HepG2 (cell line): ENCODE data around the gene TUBB. TPM values are rescaled to one million over a fixed set of nuclear protein-coding genes. Genes with fewer than 3 reads are reported as not detected.

ENCODE experiments used
- ATAC-seq: fragments of 200-7000 bp; cut with Tn5 transposase; 3 replicates; pipeline ENCODE4 v1.9.1; 2020; ENCODE audit warnings: mild to moderate bottlenecking, moderate library complexity
- BruUV-seq: library from RNA; stranded (reverse); fragments of 400-500 nt; replicated peaks from 2 replicates; lab custom pipeline; 2021; lab: Mats Ljungman, UMichigan
- CTCF ChIA-PET: fragments of 300-600 bp; formaldehyde crosslinking; extraction: SDS; loops from one replicate; lab custom pipeline; 2021; ENCODE audit warnings: low total read pairs, inconsistent platforms, low intra/inter-chr PET ratio; lab: Yijun Ruan, JAX
- POLR2A ChIA-PET: fragments of 350-600 bp; sonication (Branson Sonifier 250); formaldehyde crosslinking; loops from one replicate; lab custom pipeline; 2020; ENCODE audit warnings: antibody characterized with exemption, inconsistent platforms; lab: Yijun Ruan, JAX
- DNase-seq: peaks from one replicate; pipeline ENCODE4 v3.0.0-alpha.2; 2015; ENCODE audit warnings: low spot score
- FAIRE-seq: peaks from 3 replicates; lab custom pipeline; 2011; peaks lifted over from hg19 to GRCh38; lab: Jason Lieb, UNC
- H2AFZ ChIP-seq: one replicate; pipeline ENCODE4 v1.6.1; 2011; ENCODE audit warnings: low read length, inconsistent platforms
- H3K27ac ChIP-seq: fragments of 300-600 bp; 3 replicates; pipeline ENCODE4 v1.8.0; 2011; ENCODE audit warnings: mixed run types, mild to moderate bottlenecking, mixed read lengths, low read length, inconsistent platforms; ENCODE audit not compliant: insufficient read depth; ENCODE audit errors: extremely low read length
- H3K27me3 ChIP-seq, 2 experiments: fragments of 200-600 bp in 1 of 2; 2 replicates in 1 of 2; 3 replicates in 1 of 2; pipeline versions ENCODE4 v1.6.0 to v1.8.0; 2011; ENCODE audit warnings: low read length in 2 of 2, mild to moderate bottlenecking in 2 of 2, moderate library complexity in 2 of 2, inconsistent platforms in 1 of 2; ENCODE audit not compliant: insufficient read depth in 2 of 2, control insufficient read depth in 1 of 2
- H3K36me3 ChIP-seq, 2 experiments: fragments of 200-600 bp in 1 of 2; replicated peaks in 1 of 2; 2 replicates in 1 of 2; 3 replicates in 1 of 2; pipeline versions ENCODE4 v1.5.1 to v1.8.0; 2011; ENCODE audit warnings: low read length in 2 of 2, inconsistent platforms in 1 of 2; ENCODE audit not compliant: insufficient read depth in 2 of 2, control insufficient read depth in 1 of 2
- H3K4me1 ChIP-seq: 2 replicates; pipeline ENCODE4 v1.5.1; 2012; ENCODE audit warnings: low read length, inconsistent platforms; ENCODE audit not compliant: insufficient read depth
- H3K4me2 ChIP-seq: 2 replicates; pipeline ENCODE4 v1.6.0; 2011; ENCODE audit warnings: low read depth, low read length, inconsistent platforms
- H3K4me3 ChIP-seq, 3 experiments: fragments of 200-600 bp in 1 of 3; sonication (generic), shearing (Covaris generic) in 1 of 3; replicated peaks in 1 of 3; 2 replicates each; pipeline ENCODE4 v1.5.1; 2011 to 2016; ENCODE audit warnings: low read length in 3 of 3, inconsistent platforms in 2 of 3, low read depth in 2 of 3, mild to moderate bottlenecking in 2 of 3, control low read depth in 1 of 3, mixed read lengths in 1 of 3; ENCODE audit not compliant: insufficient read depth in 1 of 3
- H3K79me2 ChIP-seq: one replicate; pipeline ENCODE4 v1.6.1; 2011; ENCODE audit warnings: low read length, inconsistent platforms; ENCODE audit not compliant: insufficient read depth
- H3K9ac ChIP-seq: 2 replicates; pipeline ENCODE4 v1.6.0; 2011; ENCODE audit warnings: mild to moderate bottlenecking, low read depth, low read length, inconsistent platforms; ENCODE audit not compliant: insufficient read depth
- H3K9me3 ChIP-seq: 2 replicates; pipeline ENCODE4 v1.5.1; 2012; ENCODE audit warnings: mild to moderate bottlenecking, low read length
- H4K20me1 ChIP-seq: 2 replicates; pipeline ENCODE4 v1.6.0; 2011; ENCODE audit warnings: inconsistent platforms, mild to moderate bottlenecking, low read length, moderate library complexity; ENCODE audit not compliant: insufficient read depth
- AKAP8 ChIP-seq: sonication (generic); formaldehyde crosslinking; IDR thresholded peaks from 2 replicates; pipeline ENCODE4 v1.5.1; 2020; ENCODE audit warnings: mild to moderate bottlenecking, missing genetic modification reagents
- FOSL2 ChIP-seq: sonication (generic); formaldehyde crosslinking; IDR thresholded peaks from 2 replicates; pipeline ENCODE4 v1.4.0; 2020; ENCODE audit warnings: missing genetic modification reagents
- GFI1 ChIP-seq: sonication (generic); formaldehyde crosslinking; IDR thresholded peaks from 2 replicates; pipeline ENCODE4 v1.5.0; 2020; ENCODE audit warnings: missing genetic modification reagents, mild to moderate bottlenecking, borderline replicate concordance
- KDM4B ChIP-seq: sonication (generic); formaldehyde crosslinking; IDR thresholded peaks from 2 replicates; pipeline ENCODE4 v1.4.0; 2020; ENCODE audit warnings: missing genetic modification reagents
- MIER3 ChIP-seq: IDR thresholded peaks from 2 replicates; pipeline ENCODE4 v1.6.1; 2016; ENCODE audit warnings: missing compliant biosample characterization, borderline replicate concordance
- MTF1 ChIP-seq: sonication (generic); formaldehyde crosslinking; IDR thresholded peaks from 2 replicates; pipeline ENCODE4 v1.5.0; 2020; ENCODE audit warnings: missing genetic modification reagents
- NFATC3 ChIP-seq: sonication (generic); formaldehyde crosslinking; IDR thresholded peaks from 2 replicates; pipeline ENCODE4 v1.5.1; 2020; ENCODE audit warnings: mild to moderate bottlenecking, missing genetic modification reagents
- PAX8 ChIP-seq: sonication (generic); formaldehyde crosslinking; IDR thresholded peaks from 2 replicates; pipeline ENCODE4 v1.8.0; 2022; ENCODE audit warnings: mild to moderate bottlenecking, missing genetic modification reagents, borderline replicate concordance
- PPARG ChIP-seq: conservative IDR thresholded peaks from 2 replicates; pipeline ENCODE4 v1.6.1; 2016; ENCODE audit warnings: missing biosample characterization, missing genetic modification reagents
- TBX3 ChIP-seq: fragments of 450-650 bp; IDR thresholded peaks from 2 replicates; pipeline ENCODE4 v1.6.1; 2017; ENCODE audit warnings: antibody characterized with exemption, mild to moderate bottlenecking, inconsistent platforms, borderline replicate concordance
- ZFP82 ChIP-seq: sonication (generic); formaldehyde crosslinking; IDR thresholded peaks from 2 replicates; pipeline ENCODE4 v1.5.1; 2020; ENCODE audit warnings: mild to moderate bottlenecking, missing genetic modification reagents, borderline replicate concordance
- ZNF251 ChIP-seq: sonication (generic); formaldehyde crosslinking; IDR thresholded peaks from 2 replicates; pipeline ENCODE4 v1.9.0; 2021; ENCODE audit warnings: mild to moderate bottlenecking, missing genetic modification reagents
- ZNF614 ChIP-seq: IDR thresholded peaks from 2 replicates; pipeline ENCODE4 v1.6.1; 2018; ENCODE audit warnings: missing biosample characterization, missing genetic modification reagents, inconsistent platforms, borderline replicate concordance
- ZNF616 ChIP-seq: sonication (generic); formaldehyde crosslinking; IDR thresholded peaks from 2 replicates; pipeline ENCODE4 v1.5.0; 2020; ENCODE audit warnings: low read depth, mild to moderate bottlenecking, missing genetic modification reagents
- WGBS: methylation state at CpG from one replicate; pipeline ENCODE4 v1.1.6; 2017; ENCODE audit warnings: low lambda C conversion rate; 5-methylcytosine and 5-hydroxymethylcytosine counted together
- in situ Hi-C: cut with HindIII; loops from 2 replicates; pipeline ENCODE4 v1.10.0; 2017; ENCODE audit warnings: low pct_unique_long_range_greater_than_20kb; ENCODE audit not compliant: extremely low pct_ligation_motif_present
- intact Hi-C: fragments of 100-400 bp; cut with micrococcal nuclease; formaldehyde crosslinking; loops from one replicate; pipeline ENCODE4 v1.10.0; 2022; ENCODE audit not compliant: unreplicated experiment
- polyA plus RNA-seq, 8 experiments: library from polyadenylated mRNA; depleted of rRNA in 3 of 8; stranded (reverse) in 7 of 8; unstranded in 1 of 8; fragments of >200 nt; fragmentation: Illumina TruSeq in 4 of 8; extraction: Trizol in 4 of 8; gene quantifications; 2 replicates each; pipeline versions ENCODE4 v1.2.1 to v1.2.3, GENCODE V29; 2011 to 2016; ENCODE audit warnings: low read depth in 4 of 8, missing spikeins in 1 of 8, mixed read lengths in 1 of 8; ENCODE audit not compliant: insufficient read depth in 1 of 8
- total RNA-seq, 5 experiments: library from RNA; depleted of rRNA; stranded (reverse); fragments of >200 nt; fragmentation: Illumina TruSeq; extraction: Trizol; gene quantifications; 2 replicates each; pipeline ENCODE4 v1.2.3, GENCODE V29; 2016; ENCODE audit warnings: low read depth in 1 of 5
- TF ChIP-seq, protein P1 (sequence below): sonication (generic); formaldehyde crosslinking; IDR thresholded peaks from 2 replicates; pipeline ENCODE4 v1.4.0; 2020; ENCODE audit warnings: missing genetic modification reagents
- TF ChIP-seq, protein P2 (sequence below): sonication (generic); formaldehyde crosslinking; IDR thresholded peaks from 2 replicates; pipeline ENCODE4 v1.9.0; 2022; ENCODE audit warnings: low read depth, missing genetic modification reagents

TUBB gene
- total and polyA plus RNA-seq, 2 of the 13 experiments (the other 11 are each of a cell fraction or from before 2014, with no cell fraction given): 911 to 1,163 TPM

DNA sequence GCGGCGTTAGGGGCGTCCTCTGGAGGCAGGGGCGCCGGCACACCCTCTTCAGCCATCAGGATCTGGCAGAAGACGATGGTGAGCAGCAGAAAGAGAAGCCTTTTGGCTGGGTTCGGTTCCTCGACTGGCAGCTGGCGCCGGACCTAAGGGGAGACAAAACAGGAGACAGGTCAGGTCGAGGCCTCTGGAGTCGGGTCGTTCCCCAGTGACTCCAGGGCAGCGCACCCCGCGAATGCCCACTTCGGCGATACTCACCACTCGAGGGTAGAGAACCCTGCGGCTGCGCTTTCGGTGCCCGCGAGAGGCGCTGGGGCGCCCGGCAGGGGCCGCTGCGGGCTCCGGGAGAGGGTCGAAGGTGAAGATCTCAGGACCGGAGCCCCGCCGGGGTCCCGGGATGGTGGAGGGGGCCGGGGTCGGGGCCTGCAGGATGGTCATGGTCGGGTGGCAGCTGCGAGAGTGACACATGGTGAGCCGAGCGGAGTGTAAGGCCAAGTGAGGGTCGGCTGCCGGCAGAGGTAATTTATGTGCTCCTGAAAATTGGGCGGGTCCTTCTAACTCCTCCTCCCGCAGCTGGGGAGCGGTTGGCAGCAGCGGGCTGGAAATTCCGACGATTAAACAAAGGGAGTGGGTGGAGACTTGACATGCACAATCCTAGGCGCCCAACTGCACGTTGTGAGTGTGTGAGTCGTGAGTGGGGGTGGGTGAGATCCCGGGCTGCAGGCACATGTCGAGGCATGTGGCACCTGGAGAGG is 24.1 kb downstream of the TUBB start, which contains the start of gene IER3 (continued):
- TF ChIP-seq, protein P1, sequence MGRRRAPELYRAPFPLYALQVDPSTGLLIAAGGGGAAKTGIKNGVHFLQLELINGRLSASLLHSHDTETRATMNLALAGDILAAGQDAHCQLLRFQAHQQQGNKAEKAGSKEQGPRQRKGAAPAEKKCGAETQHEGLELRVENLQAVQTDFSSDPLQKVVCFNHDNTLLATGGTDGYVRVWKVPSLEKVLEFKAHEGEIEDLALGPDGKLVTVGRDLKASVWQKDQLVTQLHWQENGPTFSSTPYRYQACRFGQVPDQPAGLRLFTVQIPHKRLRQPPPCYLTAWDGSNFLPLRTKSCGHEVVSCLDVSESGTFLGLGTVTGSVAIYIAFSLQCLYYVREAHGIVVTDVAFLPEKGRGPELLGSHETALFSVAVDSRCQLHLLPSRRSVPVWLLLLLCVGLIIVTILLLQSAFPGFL (CRISPR knock-in tag): no peak
- TF ChIP-seq, all 625 proteins: peak for 371

DNA sequence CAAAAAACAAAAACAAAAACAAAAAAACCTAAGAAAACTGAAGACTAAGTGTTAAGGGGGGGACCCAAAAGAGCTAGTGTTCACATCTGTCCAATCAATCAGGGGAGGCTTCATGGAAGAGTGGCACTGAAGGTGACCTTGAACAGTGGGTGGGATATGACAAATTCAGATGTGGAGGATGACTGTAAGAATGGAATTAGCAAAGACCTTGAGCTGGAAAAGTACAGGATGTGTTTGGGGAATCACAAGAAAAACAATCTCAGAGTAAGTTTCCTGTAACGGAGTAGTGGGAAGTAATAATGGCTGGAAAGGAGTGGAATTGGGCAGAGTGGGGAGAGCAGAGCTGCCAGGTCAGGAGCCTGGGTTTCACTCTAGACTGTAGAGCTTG is 27.1 kb downstream of the TUBB start:
- POLR2A ChIA-PET: interaction anchor here (0.9 to 16.9 kb wide), 5 partner anchors 10 to 53 kb away, joined by 3 to 414 read pairs (median 8); partner anchors contain the start of gene MDC1
- no peaks in the 10 kb centered on the region; a peak in 1 of 5 replicates for H3K27me3 ChIP-seq
- peaks cover 79% of the 10 kb centered on the region for H3K4me1 ChIP-seq
- H2AFZ ChIP-seq: no peak overlapping the region
- intact Hi-C loops: no loop called here
- FAIRE-seq (no peak), ATAC-seq (no peak), DNase-seq (peak; percentile 61)
- WGBS: 71% methylated on average over 1 of the region's 1 CpG
- H3K4me2 ChIP-seq: peak overlapping the region; percentile 92
- H3K79me2 ChIP-seq: peaks cover 15% of the 10 kb centered on the region
- H3K4me3 ChIP-seq: peak overlapping the region in 1 of 3 experiments; percentile 62; a peak in 1 of 6 replicates
- H3K9ac ChIP-seq: peak overlapping the region; percentile 66; the same call in 1 of the 2 replicates
- no peaks in the 10 kb centered on the region; a peak in 1 of 5 replicates for H3K36me3 ChIP-seq
- H3K27ac ChIP-seq: peak overlapping the region; percentile 76
- in situ Hi-C loops: no loop called here
- CTCF ChIA-PET: no interaction called here
- H3K9me3 ChIP-seq: no peaks in the 10 kb centered on the region
- H4K20me1 ChIP-seq: peaks cover 15% of the 10 kb centered on the region
- no TSS peak for BruUV-seq
- TF ChIP-seq KDM4B (CRISPR knock-in tag) (no peak), FOSL2 (CRISPR knock-in tag) (0 out of 2 replicates have a peak, but pooled peaks have one; percentile 40), PPARG (CRISPR knock-in tag) (peak; percentile 60; the same call in 1 of the 2 replicates), ZNF251 (CRISPR knock-in tag) (no peak), ZNF614 (CRISPR knock-in tag) (no peak), MIER3 (CRISPR knock-in tag) (peak; percentile 50; the same call in 1 of the 2 replicates), MTF1 (CRISPR knock-in tag) (no peak), GFI1 (CRISPR knock-in tag) (no peak), ZFP82 (CRISPR knock-in tag) (no peak), NFATC3 (CRISPR knock-in tag) (no peak), PAX8 (CRISPR knock-in tag) (no peak), TBX3 (no peak), AKAP8 (CRISPR knock-in tag) (no peak), ZNF616 (CRISPR knock-in tag) (no peak)
- TF ChIP-seq, protein P2, sequence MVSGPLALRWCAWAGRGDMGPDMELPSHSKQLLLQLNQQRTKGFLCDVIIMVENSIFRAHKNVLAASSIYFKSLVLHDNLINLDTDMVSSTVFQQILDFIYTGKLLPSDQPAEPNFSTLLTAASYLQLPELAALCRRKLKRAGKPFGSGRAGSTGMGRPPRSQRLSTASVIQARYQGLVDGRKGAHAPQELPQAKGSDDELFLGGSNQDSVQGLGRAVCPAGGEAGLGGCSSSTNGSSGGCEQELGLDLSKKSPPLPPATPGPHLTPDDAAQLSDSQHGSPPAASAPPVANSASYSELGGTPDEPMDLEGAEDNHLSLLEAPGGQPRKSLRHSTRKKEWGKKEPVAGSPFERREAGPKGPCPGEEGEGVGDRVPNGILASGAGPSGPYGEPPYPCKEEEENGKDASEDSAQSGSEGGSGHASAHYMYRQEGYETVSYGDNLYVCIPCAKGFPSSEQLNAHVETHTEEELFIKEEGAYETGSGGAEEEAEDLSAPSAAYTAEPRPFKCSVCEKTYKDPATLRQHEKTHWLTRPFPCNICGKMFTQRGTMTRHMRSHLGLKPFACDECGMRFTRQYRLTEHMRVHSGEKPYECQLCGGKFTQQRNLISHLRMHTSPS (CRISPR knock-in tag): no peak
